GM21390 (cell line): ENCODE measurements around the gene ISG15.

Experiments used
- ATAC-seq: cut with Tn5 transposase; IDR thresholded peaks from one replicate; pipeline ENCODE4 v1.9.1; 2021; ENCODE audit not compliant: unreplicated experiment

The ISG15 gene

GRCh38 chr1:1013105-1013921, at the start of gene ISG15:
TSS of gene ISG15 (plus strand) at chr1:1013497. CDS start at chr1:1013574, 77 bp downstream.
- ATAC-seq: peak; percentile 86

GRCh38 chr1:963746-964525, 49.4 kb upstream of the ISG15 start:
- no peak for ATAC-seq

- no peak for ATAC-seq
Observed at GRCh38 chr1:964691-965525, 48.4 kb upstream of the ISG15 start.

GRCh38 chr1:965526-966134, 47.7 kb upstream of the ISG15 start:
- ATAC-seq: no peak

GRCh38 chr1:966135-966703, 47.1 kb upstream of the ISG15 start, which contains the start of gene PLEKHN1:
TSS of gene PLEKHN1 (plus strand) at chr1:966482. CDS start at chr1:966532, 50 bp downstream.
- peak; percentile 21 for ATAC-seq

- peak; percentile 65 for ATAC-seq
Observed at GRCh38 chr1:966704-967300, 46.5 kb upstream of the ISG15 start.

- ATAC-seq: no peak
Observed at GRCh38 chr1:967466-968343, 45.6 kb upstream of the ISG15 start.

- ATAC-seq: no peak
Observed at GRCh38 chr1:969260-969855, 43.9 kb upstream of the ISG15 start.

GRCh38 chr1:970242-970972, 42.9 kb upstream of the ISG15 start:
- no peak for ATAC-seq

GRCh38 chr1:970973-971730, 42.1 kb upstream of the ISG15 start:
- ATAC-seq: no peak

- ATAC-seq: no peak
Observed at GRCh38 chr1:971751-972506, 41.4 kb upstream of the ISG15 start.

- ATAC-seq: no peak
Observed at GRCh38 chr1:972726-973458, 40.4 kb upstream of the ISG15 start.

- ATAC-seq: no peak
Observed at GRCh38 chr1:973459-974292, 39.6 kb upstream of the ISG15 start.

- ATAC-seq: no peak
Observed at GRCh38 chr1:974293-974640, 39.0 kb upstream of the ISG15 start.

GRCh38 chr1:974687-975328, 38.5 kb upstream of the ISG15 start:
- ATAC-seq: no peak
